BJ (cell line): ENCODE data around the gene PLIN5. TPM values are rescaled to one million over a fixed set of nuclear protein-coding genes. Genes with fewer than 3 reads are reported as not detected.
A peak's percentile ranks its signal among the peaks of the same experiment; 100 is the strongest.
"Not testable (repeated sequence)": the region's sequence is repeated elsewhere in the genome, so short reads cannot be mapped to it uniquely, and the experiment has no call there.

ENCODE experiments used
- CTCF ChIA-PET: fragments of 350-600 bp; formaldehyde crosslinking; extraction: SDS; loops from one replicate; lab custom pipeline; 2021; ENCODE audit warnings: antibody characterized with exemption, inconsistent platforms; lab: Yijun Ruan, JAX
- POLR2A ChIA-PET: fragments of 300-600 bp; sonication (Branson Sonifier 250); formaldehyde crosslinking; extraction: SDS; loops from one replicate; lab custom pipeline; 2021; ENCODE audit warnings: antibody characterized with exemption; lab: Charles Lee
- DNase-seq: peaks from one replicate; pipeline ENCODE4 v3.0.0-alpha.2; 2011; ENCODE audit warnings: low read depth
- H3K27me3 ChIP-seq: 2 replicates; pipeline ENCODE4 v1.6.0; 2011; ENCODE audit warnings: low read length; ENCODE audit not compliant: control insufficient read depth, insufficient read depth
- H3K36me3 ChIP-seq: 2 replicates; pipeline ENCODE4 v1.5.1; 2011; ENCODE audit warnings: low read length; ENCODE audit not compliant: control insufficient read depth, insufficient read depth
- H3K4me3 ChIP-seq: 2 replicates; pipeline ENCODE4 v1.5.1; 2011; ENCODE audit warnings: low read depth, mild to moderate bottlenecking, control low read depth, low read length
- polyA plus RNA-seq: library from polyadenylated mRNA; depleted of rRNA; stranded (reverse); fragments of >200 nt; gene quantifications from 2 replicates; pipeline ENCODE4 v1.2.3, GENCODE V29; 2011
- TF ChIP-seq, protein P1 (sequence below): IDR thresholded peaks from 2 replicates; pipeline ENCODE4 v1.5.1; 2011; ENCODE audit warnings: low read depth, mild to moderate bottlenecking, control low read depth, inconsistent platforms, low read length, moderate library complexity; ENCODE audit not compliant: insufficient read depth

The PLIN5 gene
- polyA plus RNA-seq, 1 experiment, result not detected

DNA sequence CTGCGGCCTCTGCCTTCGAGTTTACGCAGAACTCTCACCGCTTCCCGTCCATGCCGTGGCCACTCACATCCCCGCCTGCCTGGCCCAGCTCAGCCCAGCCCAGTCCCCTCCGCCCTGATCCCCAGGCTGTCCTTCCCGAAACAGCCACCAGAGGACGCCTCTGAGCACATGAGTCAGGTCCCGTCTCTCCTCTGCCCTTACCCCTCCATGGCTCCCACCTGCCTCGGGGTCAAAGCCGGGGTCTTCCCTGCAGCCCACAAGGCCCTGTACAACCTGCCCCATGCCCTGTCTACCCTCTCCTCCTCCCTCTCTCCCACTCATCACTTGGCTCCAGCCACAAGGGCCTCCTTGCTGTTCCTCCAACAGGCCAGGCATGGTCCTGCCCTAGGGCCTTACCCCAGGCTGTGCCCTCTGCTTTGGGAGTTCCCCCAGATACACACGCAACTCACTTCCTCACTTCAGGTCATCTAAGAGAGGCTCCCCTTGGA is 32.6 kb upstream of the PLIN5 start:
- Histone ChIP-seq H3K36me3 (no peaks in the 10 kb centered on the region), H3K27me3 (no peaks in the 10 kb centered on the region), H3K4me3 (no peak overlapping the region)
- POLR2A ChIA-PET, result no interaction called here
- no peak for DNase-seq
- TF ChIP-seq, protein P1, sequence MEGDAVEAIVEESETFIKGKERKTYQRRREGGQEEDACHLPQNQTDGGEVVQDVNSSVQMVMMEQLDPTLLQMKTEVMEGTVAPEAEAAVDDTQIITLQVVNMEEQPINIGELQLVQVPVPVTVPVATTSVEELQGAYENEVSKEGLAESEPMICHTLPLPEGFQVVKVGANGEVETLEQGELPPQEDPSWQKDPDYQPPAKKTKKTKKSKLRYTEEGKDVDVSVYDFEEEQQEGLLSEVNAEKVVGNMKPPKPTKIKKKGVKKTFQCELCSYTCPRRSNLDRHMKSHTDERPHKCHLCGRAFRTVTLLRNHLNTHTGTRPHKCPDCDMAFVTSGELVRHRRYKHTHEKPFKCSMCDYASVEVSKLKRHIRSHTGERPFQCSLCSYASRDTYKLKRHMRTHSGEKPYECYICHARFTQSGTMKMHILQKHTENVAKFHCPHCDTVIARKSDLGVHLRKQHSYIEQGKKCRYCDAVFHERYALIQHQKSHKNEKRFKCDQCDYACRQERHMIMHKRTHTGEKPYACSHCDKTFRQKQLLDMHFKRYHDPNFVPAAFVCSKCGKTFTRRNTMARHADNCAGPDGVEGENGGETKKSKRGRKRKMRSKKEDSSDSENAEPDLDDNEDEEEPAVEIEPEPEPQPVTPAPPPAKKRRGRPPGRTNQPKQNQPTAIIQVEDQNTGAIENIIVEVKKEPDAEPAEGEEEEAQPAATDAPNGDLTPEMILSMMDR, result peak; percentile 91
- CTCF ChIA-PET, result interaction anchor here (0.7 to 8.8 kb wide), 17 partner anchors 8 to 153 kb away, joined by 3 to 119 read pairs (median 4); partner anchors contain the start of gene SEMA6B

DNA sequence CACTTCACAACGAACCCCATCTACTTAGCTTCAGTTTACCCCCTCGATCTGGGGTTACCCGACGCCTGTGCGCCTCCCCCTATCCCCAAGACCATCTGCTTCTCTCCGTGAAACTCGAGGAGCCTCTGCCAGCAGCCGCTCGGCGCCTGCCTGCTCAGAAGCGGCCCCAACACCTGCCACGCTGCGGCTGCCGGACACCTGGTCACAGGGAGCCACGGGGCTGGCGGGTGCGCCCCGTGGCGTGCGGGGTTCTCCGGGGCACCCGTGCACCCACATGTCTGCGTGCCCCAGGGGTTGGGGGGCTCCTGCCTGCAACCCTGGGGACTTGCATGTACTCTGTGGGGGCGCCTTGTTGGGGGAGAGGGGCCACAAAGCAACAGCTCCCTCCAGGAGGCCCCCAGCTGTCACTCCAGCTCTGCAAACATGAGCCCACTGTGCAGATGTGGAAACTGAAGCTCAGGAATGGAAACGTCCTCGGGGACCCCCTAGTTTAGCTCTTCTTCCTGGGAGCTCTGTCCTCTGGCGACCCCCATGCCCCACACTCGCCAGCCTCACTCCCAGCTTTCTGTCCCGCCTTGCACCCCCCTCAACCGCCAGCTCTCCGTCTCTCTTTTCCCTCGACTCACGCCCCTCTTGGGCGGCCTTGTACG is 31.5 kb upstream of the PLIN5 start:
- Histone ChIP-seq H3K36me3 (no peaks in the 10 kb centered on the region), H3K27me3 (no peaks in the 10 kb centered on the region), H3K4me3 (no peak overlapping the region)
- TF ChIP-seq, protein P1, result no peak
- CTCF ChIA-PET, result interaction anchor here (0.7 to 8.8 kb wide), 15 partner anchors 7 to 77 kb away, joined by 3 to 119 read pairs (median 4); partner anchors contain the start of gene SEMA6B
- DNase-seq, result no peak
- POLR2A ChIA-PET, result no interaction called here

DNA sequence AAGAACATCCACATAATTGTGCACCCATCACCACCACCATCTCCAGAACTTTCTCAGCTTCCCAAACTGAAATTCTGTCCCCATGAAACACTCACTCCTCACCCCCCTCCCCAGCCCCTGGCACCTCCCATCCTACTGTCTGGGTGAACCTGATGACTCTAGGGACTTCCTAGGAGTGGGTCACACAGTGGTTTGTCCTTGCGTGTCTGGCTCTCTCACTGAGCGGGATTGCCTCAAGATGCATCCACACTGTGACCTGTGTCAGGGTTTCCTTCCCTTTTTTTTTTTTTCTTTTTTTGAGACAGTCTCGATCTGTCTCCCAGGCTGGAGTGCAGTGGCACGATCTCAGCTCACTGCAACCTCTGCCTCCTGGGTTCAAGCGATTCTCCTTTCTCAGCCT is 28.5 kb upstream of the PLIN5 start:
- CTCF ChIA-PET, result interaction anchor here (2.8 kb wide), 1 partner anchor 73 kb away, joined by 12 read pairs; no protein-coding TSS in a partner anchor
- H3K27me3 ChIP-seq, POLR2A ChIA-PET, H3K36me3 ChIP-seq, DNase-seq, H3K4me3 ChIP-seq: not testable (repeated sequence)

DNA sequence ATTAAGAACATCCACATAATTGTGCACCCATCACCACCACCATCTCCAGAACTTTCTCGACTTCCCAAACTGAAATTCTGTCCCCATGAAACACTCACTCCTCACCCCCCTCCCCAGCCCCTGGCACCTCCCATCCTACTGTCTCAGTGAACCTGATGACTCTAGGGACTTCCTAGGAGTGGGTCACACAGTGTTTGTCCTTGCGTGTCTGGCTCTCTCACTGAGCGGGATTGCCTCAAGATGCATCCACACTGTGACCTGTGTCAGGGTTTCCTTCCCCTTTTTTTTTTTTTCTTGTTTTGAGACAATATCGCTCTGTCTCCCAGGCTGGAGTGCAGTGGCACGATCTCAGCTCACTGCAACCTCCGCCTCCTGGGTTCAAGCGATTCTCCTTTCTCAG is 27.1 kb upstream of the PLIN5 start:
- DNase-seq, H3K27me3 ChIP-seq, CTCF ChIA-PET, H3K4me3 ChIP-seq, POLR2A ChIA-PET, H3K36me3 ChIP-seq: not testable (repeated sequence)

DNA sequence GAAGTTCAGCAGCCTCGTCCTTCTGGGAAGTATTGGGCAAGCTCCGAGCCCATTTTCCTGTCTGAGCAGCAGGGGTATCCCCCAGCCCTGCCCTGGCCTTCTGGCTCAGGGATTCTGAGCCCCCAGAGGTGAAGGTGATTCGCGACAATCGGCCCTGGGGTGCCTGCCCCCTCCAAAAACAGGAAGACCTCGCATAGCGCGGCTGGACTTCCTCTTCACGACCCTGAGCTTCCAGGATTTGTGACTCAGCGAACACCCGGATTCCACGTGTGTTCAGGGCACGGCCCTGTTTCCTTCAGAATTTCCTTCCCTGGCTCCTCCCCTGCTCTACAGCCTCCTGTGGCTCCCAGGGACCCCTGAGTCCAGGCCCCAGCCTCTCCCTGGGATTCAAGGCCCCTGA is 24.5 kb upstream of the PLIN5 start, which contains the start of gene SEMA6B:
TSS of gene SEMA6B (minus strand) at position 116 of the 400 bp plus-strand sequence. CDS start 1,227 bp downstream, outside the sequence.
- CTCF ChIA-PET, result interaction anchor here (0.6 to 3.4 kb wide), 11 partner anchors 8 to 77 kb away, joined by 3 to 38 read pairs (median 6); partner anchors contain the start of gene LRG1

More for the DNA sequence above, 24.5 kb upstream of the PLIN5 start, which contains the start of gene SEMA6B:
- POLR2A ChIA-PET, result no interaction called here
- H3K36me3 ChIP-seq, result no peaks in the 10 kb centered on the region
- TF ChIP-seq, protein P1, result no peak
- no peak within 1 kb of the TSS for H3K4me3 ChIP-seq
- DNase-seq, result no peak
- no peaks in the 10 kb centered on the region for H3K27me3 ChIP-seq
